Measurements from ENCODE around the gene TMC4. TPM values are rescaled to one million over a fixed set of nuclear protein-coding genes. Genes with fewer than 3 reads are reported as not detected.
"Not testable (repeated sequence)": the region's sequence is repeated elsewhere in the genome, so short reads cannot be mapped to it uniquely, and the experiment has no call there.

The TMC4 gene
- polyA plus RNA-seq, 1 of the 3 experiments (the other 2 are of a cell fraction): 2.8 TPM

DNA sequence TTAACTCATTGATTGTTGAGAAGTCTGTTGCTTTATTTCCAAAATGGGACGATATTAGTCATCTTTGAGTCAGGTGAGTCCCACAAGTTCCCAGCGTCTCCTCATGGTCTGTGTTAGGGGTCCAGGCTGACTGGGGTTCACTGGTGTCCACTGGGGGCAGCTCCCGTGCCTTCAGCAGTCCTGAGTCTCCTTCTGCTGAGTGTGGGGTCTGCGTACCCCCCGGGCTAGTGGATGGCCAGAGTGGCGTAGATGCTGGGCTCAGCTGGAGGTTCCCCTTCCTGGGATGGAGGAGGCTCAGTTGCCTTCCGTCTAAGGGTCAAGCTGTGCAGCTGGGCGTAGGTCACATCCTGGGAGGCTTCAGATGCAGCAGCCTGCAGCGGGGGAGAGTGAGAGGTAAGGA lies 43.9 kb upstream of the TMC4 start:
- H3K27me3 ChIP-seq (ENCODE audit: insufficient read depth): no peaks in the 10 kb centered on the region
- no peaks in the 10 kb centered on the region for H3F3A ChIP-seq (replicated peaks; ENCODE audit: insufficient read depth)
- ChIA-PET CTCF (no interaction called here), POLR2A (interaction anchor here (0.6 kb wide), 1 partner anchor 887 kb away, joined by 3 read pairs; no protein-coding TSS in a partner anchor)
- H3K9ac ChIP-seq: no peak overlapping the region
- no peaks in the 10 kb centered on the region for H4K20me1 ChIP-seq (ENCODE audit: insufficient read depth)
- TF ChIP-seq ELF1 (IDR thresholded peaks at IDR 0.05) (no peak), RXRA (IDR thresholded peaks at IDR 0.05; ENCODE audit: borderline replicate concordance, low read depth) (no peak), YY1 (IDR thresholded peaks at IDR 0.05; ENCODE audit: low read depth) (no peak), EP300 (IDR thresholded peaks at IDR 0.05; ENCODE audit: borderline replicate concordance in 1 of 2, low read depth in 1 of 2, low read length in 1 of 2) (no peak), FOXJ3 (CRISPR knock-in tag; IDR thresholded peaks at IDR 0.05) (no peak), CHD2 (IDR thresholded peaks at IDR 0.05; ENCODE audit: low read length, partially characterized antibody) (no peak), POLR2AphosphoS5 (IDR thresholded peaks at IDR 0.05; ENCODE audit: low read depth, low read length) (no peak), EZH2phosphoT487 (IDR thresholded peaks at IDR 0.05; ENCODE audit: borderline replicate concordance, low read depth) (no peak)
- TF ChIP-seq, protein P1, sequence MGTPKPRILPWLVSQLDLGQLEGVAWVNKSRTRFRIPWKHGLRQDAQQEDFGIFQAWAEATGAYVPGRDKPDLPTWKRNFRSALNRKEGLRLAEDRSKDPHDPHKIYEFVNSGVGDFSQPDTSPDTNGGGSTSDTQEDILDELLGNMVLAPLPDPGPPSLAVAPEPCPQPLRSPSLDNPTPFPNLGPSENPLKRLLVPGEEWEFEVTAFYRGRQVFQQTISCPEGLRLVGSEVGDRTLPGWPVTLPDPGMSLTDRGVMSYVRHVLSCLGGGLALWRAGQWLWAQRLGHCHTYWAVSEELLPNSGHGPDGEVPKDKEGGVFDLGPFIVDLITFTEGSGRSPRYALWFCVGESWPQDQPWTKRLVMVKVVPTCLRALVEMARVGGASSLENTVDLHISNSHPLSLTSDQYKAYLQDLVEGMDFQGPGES (IDR thresholded peaks at IDR 0.05; ENCODE audit: low read depth, low read length): no peak
- TF ChIP-seq, protein P2, sequence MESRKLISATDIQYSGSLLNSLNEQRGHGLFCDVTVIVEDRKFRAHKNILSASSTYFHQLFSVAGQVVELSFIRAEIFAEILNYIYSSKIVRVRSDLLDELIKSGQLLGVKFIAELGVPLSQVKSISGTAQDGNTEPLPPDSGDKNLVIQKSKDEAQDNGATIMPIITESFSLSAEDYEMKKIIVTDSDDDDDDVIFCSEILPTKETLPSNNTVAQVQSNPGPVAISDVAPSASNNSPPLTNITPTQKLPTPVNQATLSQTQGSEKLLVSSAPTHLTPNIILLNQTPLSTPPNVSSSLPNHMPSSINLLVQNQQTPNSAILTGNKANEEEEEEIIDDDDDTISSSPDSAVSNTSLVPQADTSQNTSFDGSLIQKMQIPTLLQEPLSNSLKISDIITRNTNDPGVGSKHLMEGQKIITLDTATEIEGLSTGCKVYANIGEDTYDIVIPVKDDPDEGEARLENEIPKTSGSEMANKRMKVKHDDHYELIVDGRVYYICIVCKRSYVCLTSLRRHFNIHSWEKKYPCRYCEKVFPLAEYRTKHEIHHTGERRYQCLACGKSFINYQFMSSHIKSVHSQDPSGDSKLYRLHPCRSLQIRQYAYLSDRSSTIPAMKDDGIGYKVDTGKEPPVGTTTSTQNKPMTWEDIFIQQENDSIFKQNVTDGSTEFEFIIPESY (IDR thresholded peaks at IDR 0.05; ENCODE audit: borderline replicate concordance, low read depth): no peak
- TF ChIP-seq, protein P3, sequence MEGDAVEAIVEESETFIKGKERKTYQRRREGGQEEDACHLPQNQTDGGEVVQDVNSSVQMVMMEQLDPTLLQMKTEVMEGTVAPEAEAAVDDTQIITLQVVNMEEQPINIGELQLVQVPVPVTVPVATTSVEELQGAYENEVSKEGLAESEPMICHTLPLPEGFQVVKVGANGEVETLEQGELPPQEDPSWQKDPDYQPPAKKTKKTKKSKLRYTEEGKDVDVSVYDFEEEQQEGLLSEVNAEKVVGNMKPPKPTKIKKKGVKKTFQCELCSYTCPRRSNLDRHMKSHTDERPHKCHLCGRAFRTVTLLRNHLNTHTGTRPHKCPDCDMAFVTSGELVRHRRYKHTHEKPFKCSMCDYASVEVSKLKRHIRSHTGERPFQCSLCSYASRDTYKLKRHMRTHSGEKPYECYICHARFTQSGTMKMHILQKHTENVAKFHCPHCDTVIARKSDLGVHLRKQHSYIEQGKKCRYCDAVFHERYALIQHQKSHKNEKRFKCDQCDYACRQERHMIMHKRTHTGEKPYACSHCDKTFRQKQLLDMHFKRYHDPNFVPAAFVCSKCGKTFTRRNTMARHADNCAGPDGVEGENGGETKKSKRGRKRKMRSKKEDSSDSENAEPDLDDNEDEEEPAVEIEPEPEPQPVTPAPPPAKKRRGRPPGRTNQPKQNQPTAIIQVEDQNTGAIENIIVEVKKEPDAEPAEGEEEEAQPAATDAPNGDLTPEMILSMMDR (IDR thresholded peaks at IDR 0.05): no peak
- TF ChIP-seq, protein P4, sequence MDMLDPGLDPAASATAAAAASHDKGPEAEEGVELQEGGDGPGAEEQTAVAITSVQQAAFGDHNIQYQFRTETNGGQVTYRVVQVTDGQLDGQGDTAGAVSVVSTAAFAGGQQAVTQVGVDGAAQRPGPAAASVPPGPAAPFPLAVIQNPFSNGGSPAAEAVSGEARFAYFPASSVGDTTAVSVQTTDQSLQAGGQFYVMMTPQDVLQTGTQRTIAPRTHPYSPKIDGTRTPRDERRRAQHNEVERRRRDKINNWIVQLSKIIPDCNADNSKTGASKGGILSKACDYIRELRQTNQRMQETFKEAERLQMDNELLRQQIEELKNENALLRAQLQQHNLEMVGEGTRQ (IDR thresholded peaks at IDR 0.05; ENCODE audit: borderline replicate concordance, low read depth, low read length): no peak
- no peaks in the 10 kb centered on the region for H3K9me2 ChIP-seq
- H3K9me3 ChIP-seq: no peaks in the 10 kb centered on the region
- no peaks in the 10 kb centered on the region for H3K79me2 ChIP-seq (ENCODE audit: insufficient read depth)
- no peak overlapping the region for H2AFZ ChIP-seq (ENCODE audit: low read depth)
- peaks cover 0 to 3% of the 10 kb centered on the region in 2 experiments; a peak in 1 of 4 replicates for H3K4me1 ChIP-seq (ENCODE audit: control insufficient read depth in 1 of 2, insufficient read depth in 2 of 2, low read depth in 1 of 2, low read length in 1 of 2)
- no peak overlapping the region for H3K4me3 ChIP-seq (ENCODE audit: low read depth in 2 of 2, low read length in 1 of 2)
- 80% methylated on average over 9 of the region's 9 CpGs for WGBS (ENCODE audit: low lambda C conversion rate)
- no peak overlapping the region for H3K4me2 ChIP-seq
- no peak for DNase-seq
- no peaks in the 10 kb centered on the region for H3K36me3 ChIP-seq (replicated peaks in 1 of 2; ENCODE audit: control insufficient read depth in 1 of 2, insufficient read depth in 2 of 2, low read length in 1 of 2)
- H3K27ac ChIP-seq (ENCODE audit: low read depth in 2 of 2, low read length in 1 of 2): no peak overlapping the region

DNA sequence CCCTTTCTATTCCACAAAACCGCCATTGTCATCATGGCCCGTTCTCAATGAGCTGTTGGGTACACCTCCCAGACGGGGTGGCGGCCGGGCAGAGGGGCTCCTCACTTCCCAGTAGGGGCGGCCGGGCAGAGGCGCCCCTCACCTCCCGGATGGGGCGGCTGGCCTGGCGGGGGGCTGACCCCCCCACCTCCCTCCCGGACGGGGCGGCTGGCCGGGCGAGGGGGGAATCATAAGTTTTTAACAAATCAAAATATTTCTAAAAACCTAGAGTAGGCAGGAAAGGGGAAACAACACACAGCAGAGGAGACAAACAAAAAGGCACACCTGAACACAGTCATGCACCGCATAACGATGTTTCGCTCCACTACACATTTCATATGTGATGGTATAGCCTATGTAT lies 41.8 kb upstream of the TMC4 start:
- H4K20me1 ChIP-seq (ENCODE audit: insufficient read depth): peaks cover 18% of the 10 kb centered on the region
- not testable (repeated sequence) for H3K9me3 ChIP-seq

DNA sequence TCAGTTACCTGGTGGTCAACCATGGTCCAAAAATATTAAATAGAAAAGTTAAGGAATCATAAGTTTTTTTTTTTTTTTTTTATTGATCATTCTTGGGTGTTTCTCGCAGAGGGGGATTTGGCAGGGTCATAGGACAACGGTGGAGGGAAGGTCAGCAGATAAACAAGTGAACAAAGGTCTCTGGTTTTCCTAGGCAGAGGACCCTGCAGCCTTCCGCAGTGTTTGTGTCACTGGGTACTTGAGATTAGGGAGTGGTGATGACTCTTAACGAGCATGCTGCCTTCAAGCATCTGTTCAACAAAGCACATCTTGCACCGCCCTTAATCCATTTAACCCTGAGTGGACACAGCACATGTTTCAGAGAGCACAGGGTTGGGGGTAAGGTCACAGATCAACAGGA lies 41.3 kb upstream of the TMC4 start:
- H3K4me2 ChIP-seq; H3K36me3 ChIP-seq (replicated peaks in 1 of 2; ENCODE audit: control insufficient read depth in 1 of 2, insufficient read depth in 2 of 2, low read length in 1 of 2); H3F3A ChIP-seq (replicated peaks; ENCODE audit: insufficient read depth); CTCF ChIA-PET; H3K4me3 ChIP-seq (ENCODE audit: low read depth in 2 of 2, low read length in 1 of 2); H3K27me3 ChIP-seq (ENCODE audit: insufficient read depth); H3K9ac ChIP-seq; H3K27ac ChIP-seq (ENCODE audit: low read depth in 2 of 2, low read length in 1 of 2); POLR2A ChIA-PET; H3K9me2 ChIP-seq; H2AFZ ChIP-seq (ENCODE audit: low read depth); DNase-seq; H3K9me3 ChIP-seq: not testable (repeated sequence)
- Histone ChIP-seq H3K4me1 (ENCODE audit: control insufficient read depth in 1 of 2, insufficient read depth in 2 of 2, low read depth in 1 of 2, low read length in 1 of 2) (peaks cover 10 to 22% of the 10 kb centered on the region in 2 experiments; a peak in 3 of 4 replicates), H3K79me2 (ENCODE audit: insufficient read depth) (peaks cover 15% of the 10 kb centered on the region; the same call in 1 of the 2 replicates), H4K20me1 (ENCODE audit: insufficient read depth) (peaks cover 24% of the 10 kb centered on the region)
- WGBS (ENCODE audit: low lambda C conversion rate): 61% methylated on average over 4 of the region's 5 CpGs

More for the DNA sequence above, 41.8 kb upstream of the TMC4 start:
- H3K9ac ChIP-seq; POLR2A ChIA-PET; H3K36me3 ChIP-seq (replicated peaks in 1 of 2; ENCODE audit: control insufficient read depth in 1 of 2, insufficient read depth in 2 of 2, low read length in 1 of 2); H3K4me2 ChIP-seq; H3K27ac ChIP-seq (ENCODE audit: low read depth in 2 of 2, low read length in 1 of 2); H3F3A ChIP-seq (replicated peaks; ENCODE audit: insufficient read depth); CTCF ChIA-PET; DNase-seq; H3K4me3 ChIP-seq (ENCODE audit: low read depth in 2 of 2, low read length in 1 of 2); H3K27me3 ChIP-seq (ENCODE audit: insufficient read depth); H2AFZ ChIP-seq (ENCODE audit: low read depth); H3K9me2 ChIP-seq: not testable (repeated sequence)
- H3K79me2 ChIP-seq (ENCODE audit: insufficient read depth): peaks cover 15% of the 10 kb centered on the region; the same call in 1 of the 2 replicates
- peaks cover 4 to 17% of the 10 kb centered on the region in 2 experiments; a peak in 2 of 4 replicates for H3K4me1 ChIP-seq (ENCODE audit: control insufficient read depth in 1 of 2, insufficient read depth in 2 of 2, low read depth in 1 of 2, low read length in 1 of 2)
- WGBS (ENCODE audit: low lambda C conversion rate): 95% methylated on average over 12 of the region's 19 CpGs

Data from SK-N-SH (cell line).